ENCODE results near the gene SGMS1.

SGMS1 gene

DNA sequence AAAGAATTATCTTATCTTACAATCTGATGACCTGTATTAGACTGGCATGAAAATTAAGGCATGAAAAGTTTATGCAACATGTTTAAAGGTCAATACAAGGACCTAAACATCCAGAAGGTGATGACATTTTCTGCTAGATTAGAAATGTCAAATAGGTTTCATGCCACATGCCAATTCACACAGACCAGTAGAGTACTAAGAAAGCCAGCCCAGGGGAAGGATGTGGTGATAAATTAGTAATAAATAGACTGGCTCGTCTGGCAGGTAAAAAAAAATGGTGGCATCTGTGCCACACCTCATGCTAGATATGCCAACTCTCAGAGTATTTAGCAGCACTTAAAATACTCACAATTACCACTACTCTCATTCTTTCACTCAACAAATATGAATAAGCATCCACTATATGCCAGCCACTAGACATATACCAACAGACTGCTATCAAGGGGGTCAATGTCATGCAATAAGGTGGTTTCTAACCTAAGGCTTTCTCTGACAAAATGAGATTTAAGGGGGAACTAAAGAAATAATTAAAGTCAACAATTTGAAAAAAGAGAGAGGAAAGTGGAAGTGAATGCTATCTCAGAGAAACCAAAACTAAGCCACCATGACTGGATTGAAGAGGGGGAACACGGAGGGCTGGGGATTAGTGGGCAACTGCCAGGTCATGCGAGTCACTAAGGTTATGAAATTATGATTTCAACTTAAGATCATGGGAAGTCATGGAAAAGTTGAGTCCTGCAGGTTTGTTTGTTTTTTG is 83.5 kb downstream of the SGMS1 start (continued):
- no peak for TF ChIP-seq ZNF70 (CRISPR knock-in tag; IDR thresholded peaks at IDR 0.05)

DNA sequence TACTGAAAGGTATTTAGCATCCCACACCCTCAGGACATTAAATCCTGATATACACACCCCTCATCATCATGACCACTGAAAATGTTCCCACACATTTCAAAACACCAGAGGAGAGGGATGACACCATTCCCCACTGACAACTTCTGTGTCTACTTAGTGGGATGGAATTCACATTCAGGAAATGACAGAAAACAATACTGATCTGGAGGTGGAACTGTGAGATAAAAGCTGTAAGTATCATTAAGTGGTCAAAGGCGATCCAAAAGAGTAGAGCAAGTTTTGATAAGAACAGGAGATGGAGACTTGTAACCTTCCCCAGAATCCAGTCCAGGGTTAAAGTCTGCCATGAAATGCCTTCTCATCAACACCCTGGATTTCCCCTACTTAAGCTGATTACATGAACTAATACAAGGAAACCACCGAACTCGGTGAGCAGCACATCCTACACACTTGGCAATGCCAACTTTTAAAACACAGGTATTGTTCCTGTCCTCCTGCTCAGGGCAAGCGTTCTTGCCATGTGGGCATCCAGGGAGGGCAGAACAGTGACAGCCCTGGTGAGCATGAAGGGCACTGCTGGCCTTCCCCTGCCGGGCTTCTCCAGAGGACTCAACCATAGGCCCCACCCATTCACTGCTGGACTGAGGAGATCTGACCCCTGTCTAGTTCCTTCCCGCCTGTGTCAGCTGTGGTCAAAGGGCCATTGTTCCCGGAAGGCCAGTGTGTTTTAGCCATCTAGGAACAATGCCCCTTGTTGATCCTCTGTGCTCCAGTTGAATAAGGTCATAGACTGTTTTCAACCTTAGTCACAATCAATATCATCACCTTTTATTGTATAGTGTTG is 85.0 kb downstream of the SGMS1 start:
- TF ChIP-seq, protein P1, sequence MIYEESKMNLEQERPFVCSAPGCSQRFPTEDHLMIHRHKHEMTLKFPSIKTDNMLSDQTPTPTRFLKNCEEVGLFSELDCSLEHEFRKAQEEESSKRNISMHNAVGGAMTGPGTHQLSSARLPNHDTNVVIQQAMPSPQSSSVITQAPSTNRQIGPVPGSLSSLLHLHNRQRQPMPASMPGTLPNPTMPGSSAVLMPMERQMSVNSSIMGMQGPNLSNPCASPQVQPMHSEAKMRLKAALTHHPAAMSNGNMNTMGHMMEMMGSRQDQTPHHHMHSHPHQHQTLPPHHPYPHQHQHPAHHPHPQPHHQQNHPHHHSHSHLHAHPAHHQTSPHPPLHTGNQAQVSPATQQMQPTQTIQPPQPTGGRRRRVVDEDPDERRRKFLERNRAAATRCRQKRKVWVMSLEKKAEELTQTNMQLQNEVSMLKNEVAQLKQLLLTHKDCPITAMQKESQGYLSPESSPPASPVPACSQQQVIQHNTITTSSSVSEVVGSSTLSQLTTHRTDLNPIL (CRISPR knock-in tag; IDR thresholded peaks at IDR 0.05; ENCODE audit: low read depth): no peak
- no peak for TF ChIP-seq ZNF70 (CRISPR knock-in tag; IDR thresholded peaks at IDR 0.05)
- TF ChIP-seq TCF4 (CRISPR knock-in tag; IDR thresholded peaks at IDR 0.05; ENCODE audit: borderline replicate concordance): no peak
- no peak for TF ChIP-seq SNAI2 (CRISPR knock-in tag; IDR thresholded peaks at IDR 0.05)
- TF ChIP-seq, protein P2, sequence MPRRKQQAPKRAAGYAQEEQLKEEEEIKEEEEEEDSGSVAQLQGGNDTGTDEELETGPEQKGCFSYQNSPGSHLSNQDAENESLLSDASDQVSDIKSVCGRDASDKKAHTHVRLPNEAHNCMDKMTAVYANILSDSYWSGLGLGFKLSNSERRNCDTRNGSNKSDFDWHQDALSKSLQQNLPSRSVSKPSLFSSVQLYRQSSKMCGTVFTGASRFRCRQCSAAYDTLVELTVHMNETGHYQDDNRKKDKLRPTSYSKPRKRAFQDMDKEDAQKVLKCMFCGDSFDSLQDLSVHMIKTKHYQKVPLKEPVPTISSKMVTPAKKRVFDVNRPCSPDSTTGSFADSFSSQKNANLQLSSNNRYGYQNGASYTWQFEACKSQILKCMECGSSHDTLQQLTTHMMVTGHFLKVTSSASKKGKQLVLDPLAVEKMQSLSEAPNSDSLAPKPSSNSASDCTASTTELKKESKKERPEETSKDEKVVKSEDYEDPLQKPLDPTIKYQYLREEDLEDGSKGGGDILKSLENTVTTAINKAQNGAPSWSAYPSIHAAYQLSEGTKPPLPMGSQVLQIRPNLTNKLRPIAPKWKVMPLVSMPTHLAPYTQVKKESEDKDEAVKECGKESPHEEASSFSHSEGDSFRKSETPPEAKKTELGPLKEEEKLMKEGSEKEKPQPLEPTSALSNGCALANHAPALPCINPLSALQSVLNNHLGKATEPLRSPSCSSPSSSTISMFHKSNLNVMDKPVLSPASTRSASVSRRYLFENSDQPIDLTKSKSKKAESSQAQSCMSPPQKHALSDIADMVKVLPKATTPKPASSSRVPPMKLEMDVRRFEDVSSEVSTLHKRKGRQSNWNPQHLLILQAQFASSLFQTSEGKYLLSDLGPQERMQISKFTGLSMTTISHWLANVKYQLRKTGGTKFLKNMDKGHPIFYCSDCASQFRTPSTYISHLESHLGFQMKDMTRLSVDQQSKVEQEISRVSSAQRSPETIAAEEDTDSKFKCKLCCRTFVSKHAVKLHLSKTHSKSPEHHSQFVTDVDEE (CRISPR knock-in tag; IDR thresholded peaks at IDR 0.05): no peak
- TF ChIP-seq BACH2 (CRISPR knock-in tag; IDR thresholded peaks at IDR 0.05; ENCODE audit: borderline replicate concordance): no peak
- TF ChIP-seq ZFP3 (CRISPR knock-in tag; IDR thresholded peaks at IDR 0.05): no peak
- TF ChIP-seq, protein P3, sequence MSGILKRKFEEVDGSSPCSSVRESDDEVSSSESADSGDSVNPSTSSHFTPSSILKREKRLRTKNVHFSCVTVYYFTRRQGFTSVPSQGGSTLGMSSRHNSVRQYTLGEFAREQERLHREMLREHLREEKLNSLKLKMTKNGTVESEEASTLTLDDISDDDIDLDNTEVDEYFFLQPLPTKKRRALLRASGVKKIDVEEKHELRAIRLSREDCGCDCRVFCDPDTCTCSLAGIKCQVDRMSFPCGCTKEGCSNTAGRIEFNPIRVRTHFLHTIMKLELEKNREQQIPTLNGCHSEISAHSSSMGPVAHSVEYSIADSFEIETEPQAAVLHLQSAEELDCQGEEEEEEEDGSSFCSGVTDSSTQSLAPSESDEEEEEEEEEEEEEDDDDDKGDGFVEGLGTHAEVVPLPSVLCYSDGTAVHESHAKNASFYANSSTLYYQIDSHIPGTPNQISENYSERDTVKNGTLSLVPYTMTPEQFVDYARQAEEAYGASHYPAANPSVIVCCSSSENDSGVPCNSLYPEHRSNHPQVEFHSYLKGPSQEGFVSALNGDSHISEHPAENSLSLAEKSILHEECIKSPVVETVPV (CRISPR knock-in tag; IDR thresholded peaks at IDR 0.05): no peak
- TF ChIP-seq, protein P4, sequence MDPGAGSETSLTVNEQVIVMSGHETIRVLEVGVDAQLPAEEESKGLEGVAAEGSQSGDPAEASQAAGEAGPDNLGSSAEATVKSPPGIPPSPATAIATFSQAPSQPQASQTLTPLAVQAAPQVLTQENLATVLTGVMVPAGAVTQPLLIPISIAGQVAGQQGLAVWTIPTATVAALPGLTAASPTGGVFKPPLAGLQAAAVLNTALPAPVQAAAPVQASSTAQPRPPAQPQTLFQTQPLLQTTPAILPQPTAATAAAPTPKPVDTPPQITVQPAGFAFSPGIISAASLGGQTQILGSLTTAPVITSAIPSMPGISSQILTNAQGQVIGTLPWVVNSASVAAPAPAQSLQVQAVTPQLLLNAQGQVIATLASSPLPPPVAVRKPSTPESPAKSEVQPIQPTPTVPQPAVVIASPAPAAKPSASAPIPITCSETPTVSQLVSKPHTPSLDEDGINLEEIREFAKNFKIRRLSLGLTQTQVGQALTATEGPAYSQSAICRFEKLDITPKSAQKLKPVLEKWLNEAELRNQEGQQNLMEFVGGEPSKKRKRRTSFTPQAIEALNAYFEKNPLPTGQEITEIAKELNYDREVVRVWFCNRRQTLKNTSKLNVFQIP (CRISPR knock-in tag; IDR thresholded peaks at IDR 0.05; ENCODE audit: borderline replicate concordance, low read depth): no peak
- TF ChIP-seq, protein P5, sequence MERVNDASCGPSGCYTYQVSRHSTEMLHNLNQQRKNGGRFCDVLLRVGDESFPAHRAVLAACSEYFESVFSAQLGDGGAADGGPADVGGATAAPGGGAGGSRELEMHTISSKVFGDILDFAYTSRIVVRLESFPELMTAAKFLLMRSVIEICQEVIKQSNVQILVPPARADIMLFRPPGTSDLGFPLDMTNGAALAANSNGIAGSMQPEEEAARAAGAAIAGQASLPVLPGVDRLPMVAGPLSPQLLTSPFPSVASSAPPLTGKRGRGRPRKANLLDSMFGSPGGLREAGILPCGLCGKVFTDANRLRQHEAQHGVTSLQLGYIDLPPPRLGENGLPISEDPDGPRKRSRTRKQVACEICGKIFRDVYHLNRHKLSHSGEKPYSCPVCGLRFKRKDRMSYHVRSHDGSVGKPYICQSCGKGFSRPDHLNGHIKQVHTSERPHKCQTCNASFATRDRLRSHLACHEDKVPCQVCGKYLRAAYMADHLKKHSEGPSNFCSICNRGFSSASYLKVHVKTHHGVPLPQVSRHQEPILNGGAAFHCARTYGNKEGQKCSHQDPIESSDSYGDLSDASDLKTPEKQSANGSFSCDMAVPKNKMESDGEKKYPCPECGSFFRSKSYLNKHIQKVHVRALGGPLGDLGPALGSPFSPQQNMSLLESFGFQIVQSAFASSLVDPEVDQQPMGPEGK (CRISPR knock-in tag; IDR thresholded peaks at IDR 0.05; ENCODE audit: borderline replicate concordance): no peak
- TF ChIP-seq ARNTL (CRISPR knock-in tag; IDR thresholded peaks at IDR 0.05; ENCODE audit: borderline replicate concordance, low read depth): no peak
- TF ChIP-seq ZNF8 (CRISPR knock-in tag; IDR thresholded peaks at IDR 0.05): no peak
- no peak for TF ChIP-seq ISL1 (CRISPR knock-in tag; IDR thresholded peaks at IDR 0.05)
- no peak for TF ChIP-seq GLIS3 (CRISPR knock-in tag; IDR thresholded peaks at IDR 0.05)
- no peak for TF ChIP-seq ZC3H10 (CRISPR knock-in tag; IDR thresholded peaks at IDR 0.05)
- no peak for TF ChIP-seq TOX (CRISPR knock-in tag; IDR thresholded peaks at IDR 0.05; ENCODE audit: borderline replicate concordance)
- TF ChIP-seq OSR1 (CRISPR knock-in tag; IDR thresholded peaks at IDR 0.05): no peak
- TF ChIP-seq ZNF565 (CRISPR knock-in tag; conservative IDR thresholded peaks at IDR 0.05; ENCODE audit: low read depth): no peak
- no peak for TF ChIP-seq ESRRG (CRISPR knock-in tag; IDR thresholded peaks at IDR 0.05)
- TF ChIP-seq CSDC2 (CRISPR knock-in tag; IDR thresholded peaks at IDR 0.05): no peak
- no peak for ATAC-seq

Measured in SK-N-SH treated with all-trans-retinoic acid at 6 μM for 48 hours (cell line).